Testis (tissue), 3 donors: ENCODE results near the gene CCDC7. TPM values are rescaled to one million over a fixed set of nuclear protein-coding genes. Genes with fewer than 3 reads are reported as not detected.
"Not testable (repeated sequence)": the region's sequence is repeated elsewhere in the genome, so short reads cannot be mapped to it uniquely, and the experiment has no call there.

ENCODE experiments used
- DNase-seq: peaks from one replicate; pipeline ENCODE4 v3.0.0-alpha.2; 2019
- H3K27ac ChIP-seq, 2 donors: fragments of 200-600 bp; sonication (generic); one replicate each; pipeline ENCODE4 v1.5.1; 2019
- H3K27me3 ChIP-seq: fragments of 200-600 bp; sonication (generic); one replicate; pipeline ENCODE4 v1.5.1; 2019
- H3K36me3 ChIP-seq: fragments of 200-600 bp; sonication (generic); one replicate; pipeline ENCODE4 v1.5.1; 2017; ENCODE audit warnings: low read depth; ENCODE audit errors: missing control alignments
- H3K4me1 ChIP-seq: fragments of 200-600 bp; sonication (generic); one replicate; pipeline ENCODE4 v1.5.1; 2019
- H3K4me3 ChIP-seq, 2 donors: fragments of 200-600 bp; sonication (generic); one replicate each; pipeline ENCODE4 v1.5.1; 2017 to 2019
- H3K9me3 ChIP-seq: fragments of 200-600 bp; sonication (generic); one replicate; pipeline ENCODE4 v1.5.1; 2017
- POLR2A ChIP-seq: fragments of 450-650 bp; IDR thresholded peaks from one replicate; pipeline ENCODE4 v1.6.1; 2017; ENCODE audit warnings: antibody characterized with exemption, mild to moderate bottlenecking, moderate library complexity
- WGBS, 2 donors: methylation state at CpG; one replicate each; pipeline ENCODE4 v1.1.5; 2018; 5-methylcytosine and 5-hydroxymethylcytosine counted together
- intact Hi-C: fragments of 100-400 bp; cut with DNase I; formaldehyde crosslinking; loops from one replicate; pipeline ENCODE4 v1.15.1; 2023; ENCODE audit warnings: low total_unique reads
- polyA plus RNA-seq: library from polyadenylated mRNA; stranded (reverse); fragments of 350-450 nt; fragmentation: Illumina TruSeq; extraction: RNeasy Lipid Tissue Mini Kit (QIAGEN cat#74804); gene quantifications from one replicate; pipeline ENCODE4 v1.2.3, GENCODE V29; 2014; ENCODE audit warnings: low read depth, low replicate concordance; ENCODE audit not compliant: insufficient read depth
- total RNA-seq, 2 donors: library from RNA; depleted of rRNA; stranded (reverse); fragments of >200 nt; gene quantifications; one replicate each; pipeline ENCODE4 v1.2.3, GENCODE V29; 2016
- TF ChIP-seq, protein P1 (sequence below), 3 experiments: fragments of 450-650 bp in 2 of 3; fragments of 200-600 bp in 1 of 3; sonication (generic) in 1 of 3; IDR thresholded peaks; one replicate each; pipeline ENCODE4 v1.5.1; 2016 to 2019; ENCODE audit warnings: antibody characterized with exemption in 3 of 3, mild to moderate bottlenecking in 2 of 3, moderate library complexity in 1 of 3

Gene CCDC7
- total and polyA plus RNA-seq, 3 donors from 2014 or later, result 74.0 to 146 (median 74.5) TPM

- WGBS, 2 donors, result 84 to 85% methylated on average over 1 of the region's 1 CpG
- no peak for TF ChIP-seq POLR2A
- TF ChIP-seq, protein P1, sequence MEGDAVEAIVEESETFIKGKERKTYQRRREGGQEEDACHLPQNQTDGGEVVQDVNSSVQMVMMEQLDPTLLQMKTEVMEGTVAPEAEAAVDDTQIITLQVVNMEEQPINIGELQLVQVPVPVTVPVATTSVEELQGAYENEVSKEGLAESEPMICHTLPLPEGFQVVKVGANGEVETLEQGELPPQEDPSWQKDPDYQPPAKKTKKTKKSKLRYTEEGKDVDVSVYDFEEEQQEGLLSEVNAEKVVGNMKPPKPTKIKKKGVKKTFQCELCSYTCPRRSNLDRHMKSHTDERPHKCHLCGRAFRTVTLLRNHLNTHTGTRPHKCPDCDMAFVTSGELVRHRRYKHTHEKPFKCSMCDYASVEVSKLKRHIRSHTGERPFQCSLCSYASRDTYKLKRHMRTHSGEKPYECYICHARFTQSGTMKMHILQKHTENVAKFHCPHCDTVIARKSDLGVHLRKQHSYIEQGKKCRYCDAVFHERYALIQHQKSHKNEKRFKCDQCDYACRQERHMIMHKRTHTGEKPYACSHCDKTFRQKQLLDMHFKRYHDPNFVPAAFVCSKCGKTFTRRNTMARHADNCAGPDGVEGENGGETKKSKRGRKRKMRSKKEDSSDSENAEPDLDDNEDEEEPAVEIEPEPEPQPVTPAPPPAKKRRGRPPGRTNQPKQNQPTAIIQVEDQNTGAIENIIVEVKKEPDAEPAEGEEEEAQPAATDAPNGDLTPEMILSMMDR (IDR thresholded peaks at IDR 0.05), result no peak
- no peaks in the 10 kb centered on the region for H3K27me3 ChIP-seq
- no peak overlapping the region for H3K27ac ChIP-seq
- no peak for DNase-seq
- intact Hi-C loops, result no loop called here
- no peaks in the 10 kb centered on the region for H3K9me3 ChIP-seq
- no peaks in the 10 kb centered on the region for H3K36me3 ChIP-seq
- no peak overlapping the region for H3K4me3 ChIP-seq
- no peaks in the 10 kb centered on the region for H3K4me1 ChIP-seq
Measured at GRCh38 chr10:32744321-32744720, 298.4 kb downstream of the CCDC7 start.

GRCh38 chr10:32746869-32747268 is 300.9 kb downstream of the CCDC7 start:
- no peak overlapping the region for H3K27ac ChIP-seq
- H3K36me3 ChIP-seq, result no peaks in the 10 kb centered on the region
- DNase-seq, result no peak
- WGBS, 2 donors, result 90% methylated on average over 3 of the region's 3 CpGs; no CpG with 5 or more reads in 1 of the 2 donors
- intact Hi-C loops, result no loop called here
- no peaks in the 10 kb centered on the region for H3K9me3 ChIP-seq
- no peaks in the 10 kb centered on the region for H3K4me1 ChIP-seq
- no peaks in the 10 kb centered on the region for H3K27me3 ChIP-seq
- H3K4me3 ChIP-seq, result no peak overlapping the region
- TF ChIP-seq, protein P1 (IDR thresholded peaks at IDR 0.05), result no peak
- TF ChIP-seq POLR2A, result no peak

DNA sequence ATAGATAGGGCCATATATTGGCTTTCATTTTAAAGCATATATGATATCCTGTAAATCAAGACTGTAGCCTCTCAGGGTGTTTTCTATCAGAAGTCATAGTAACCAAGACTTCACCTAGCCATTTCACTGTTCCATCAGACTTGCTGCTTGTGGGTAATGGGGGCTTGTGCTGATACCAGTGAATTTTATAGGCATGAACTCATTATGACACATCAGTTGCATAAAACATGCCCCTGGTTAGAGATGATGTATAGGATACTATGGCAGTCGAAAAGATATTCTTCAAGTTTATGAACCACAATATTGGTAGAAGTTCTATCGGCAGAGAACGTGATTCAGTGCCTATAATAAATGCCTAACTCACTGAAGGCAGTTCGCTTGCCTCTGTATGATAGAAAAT is 305.6 kb downstream of the CCDC7 start:
- no peak overlapping the region for H3K4me3 ChIP-seq
- no peaks in the 10 kb centered on the region for H3K4me1 ChIP-seq
- H3K27ac ChIP-seq, result no peak overlapping the region
- DNase-seq, result no peak
- no peaks in the 10 kb centered on the region for H3K36me3 ChIP-seq
- intact Hi-C loops, result no loop called here
- no peak for TF ChIP-seq POLR2A
- TF ChIP-seq, protein P1 (IDR thresholded peaks at IDR 0.05), result no peak
- 62 to 69% methylated on average over 4 of the region's 4 CpGs for WGBS, 2 donors
- H3K27me3 ChIP-seq, result no peaks in the 10 kb centered on the region
- H3K9me3 ChIP-seq, result no peaks in the 10 kb centered on the region

- WGBS, 2 donors, result 80 to 81% methylated on average over 4 to 5 of the region's 5 CpGs
- H3K4me1 ChIP-seq, H3K27ac ChIP-seq, H3K9me3 ChIP-seq, intact Hi-C loops, DNase-seq, H3K36me3 ChIP-seq, H3K4me3 ChIP-seq, H3K27me3 ChIP-seq: not testable (repeated sequence)
Measured at GRCh38 chr10:32754900-32755299, 309.0 kb downstream of the CCDC7 start.

GRCh38 chr10:32771217-32771616 is 325.3 kb downstream of the CCDC7 start:
- intact Hi-C loops, result no loop called here
- no peaks in the 10 kb centered on the region for H3K9me3 ChIP-seq
- no peak overlapping the region for H3K27ac ChIP-seq
- no peak for TF ChIP-seq POLR2A
- TF ChIP-seq, protein P1 (IDR thresholded peaks at IDR 0.05), result no peak
- H3K4me3 ChIP-seq, result no peak overlapping the region
- H3K4me1 ChIP-seq, result no peaks in the 10 kb centered on the region
- no peak for DNase-seq
- H3K27me3 ChIP-seq, result no peaks in the 10 kb centered on the region
- H3K36me3 ChIP-seq, result no peaks in the 10 kb centered on the region
